Measurements from ENCODE around the gene LDB2. TPM values are rescaled to one million over a fixed set of nuclear protein-coding genes. Genes with fewer than 3 reads are reported as not detected.

Gene LDB2
- polyA plus RNA-seq, 3 donors: not detected

DNA sequence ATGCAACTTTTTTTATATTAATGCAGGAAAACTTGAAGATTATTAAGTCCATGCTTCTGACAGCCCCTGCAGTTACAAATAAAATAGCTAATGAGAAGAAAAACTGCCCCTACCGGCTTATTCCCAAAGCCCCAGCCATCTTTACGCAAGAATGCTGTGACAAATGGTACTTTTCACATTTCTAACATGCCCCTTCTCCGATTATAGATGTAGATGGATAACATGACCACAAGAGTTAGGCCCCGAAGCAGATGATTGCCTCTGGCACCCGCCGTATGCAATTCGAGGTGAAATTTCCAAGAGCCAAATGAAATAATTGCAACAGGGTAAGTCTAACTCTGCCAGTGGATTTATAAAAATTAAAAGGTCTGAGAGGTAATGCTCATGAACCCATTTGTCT is 352.8 kb downstream of the LDB2 start:
- H3K27ac Mint-ChIP-seq: no peak overlapping the region
- 100% methylated on average over 2 of the region's 7 CpGs for WGBS (ENCODE audit: insufficient coverage)
- Histone ChIP-seq H3K79me2 (ENCODE audit: insufficient read depth, low read length) (no peaks in the 10 kb centered on the region), H2AFZ (ENCODE audit: insufficient read depth, low read depth, low read length, poor library complexity, severe bottlenecking) (no peak overlapping the region), H3K4me2 (replicated peaks; ENCODE audit: extremely low read depth, low read length, poor library complexity, severe bottlenecking) (no peak overlapping the region), H3K36me3 (replicated peaks in 1 of 2; ENCODE audit: control insufficient read depth in 1 of 2, insufficient read depth in 2 of 2, low read length in 2 of 2) (no peaks in the 10 kb centered on the region), H3K9ac (ENCODE audit: insufficient read depth, low read length, poor library complexity, severe bottlenecking) (no peak overlapping the region), H4K20me1 (ENCODE audit: insufficient read depth, low read length) (no peaks in the 10 kb centered on the region), H3K27me3 (ENCODE audit: control insufficient read depth in 2 of 2, insufficient read depth in 2 of 2, low read length in 2 of 2) (no peaks in the 10 kb centered on the region), H3K27ac (ENCODE audit: low read depth in 1 of 2, low read length in 2 of 2) (no peak overlapping the region), H3K4me3 (replicated peaks in 1 of 3; ENCODE audit: low read depth in 2 of 3, low read length in 3 of 3) (no peak overlapping the region), H3K9me3 (replicated peaks in 1 of 2; ENCODE audit: control insufficient read depth in 1 of 2, insufficient read depth in 1 of 2, low read length in 2 of 2) (no peaks in the 10 kb centered on the region), H3K4me1 (ENCODE audit: control insufficient read depth in 1 of 2, insufficient read depth in 2 of 2, low read length in 2 of 2) (no peaks in the 10 kb centered on the region)
- peaks cover 0 to 8% (median 5%) of the 10 kb centered on the region in 7 donors for H3K9me3 Mint-ChIP-seq
- TF ChIP-seq, protein P1, sequence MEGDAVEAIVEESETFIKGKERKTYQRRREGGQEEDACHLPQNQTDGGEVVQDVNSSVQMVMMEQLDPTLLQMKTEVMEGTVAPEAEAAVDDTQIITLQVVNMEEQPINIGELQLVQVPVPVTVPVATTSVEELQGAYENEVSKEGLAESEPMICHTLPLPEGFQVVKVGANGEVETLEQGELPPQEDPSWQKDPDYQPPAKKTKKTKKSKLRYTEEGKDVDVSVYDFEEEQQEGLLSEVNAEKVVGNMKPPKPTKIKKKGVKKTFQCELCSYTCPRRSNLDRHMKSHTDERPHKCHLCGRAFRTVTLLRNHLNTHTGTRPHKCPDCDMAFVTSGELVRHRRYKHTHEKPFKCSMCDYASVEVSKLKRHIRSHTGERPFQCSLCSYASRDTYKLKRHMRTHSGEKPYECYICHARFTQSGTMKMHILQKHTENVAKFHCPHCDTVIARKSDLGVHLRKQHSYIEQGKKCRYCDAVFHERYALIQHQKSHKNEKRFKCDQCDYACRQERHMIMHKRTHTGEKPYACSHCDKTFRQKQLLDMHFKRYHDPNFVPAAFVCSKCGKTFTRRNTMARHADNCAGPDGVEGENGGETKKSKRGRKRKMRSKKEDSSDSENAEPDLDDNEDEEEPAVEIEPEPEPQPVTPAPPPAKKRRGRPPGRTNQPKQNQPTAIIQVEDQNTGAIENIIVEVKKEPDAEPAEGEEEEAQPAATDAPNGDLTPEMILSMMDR (IDR thresholded peaks at IDR 0.05): no peak
- no peak overlapping the region for H3K4me3 Mint-ChIP-seq
- H3K4me1 Mint-ChIP-seq: no peaks in the 10 kb centered on the region
- peaks cover 0 to 3% (median 0%) of the 10 kb centered on the region in 3 donors for H3K27me3 Mint-ChIP-seq (ENCODE audit: low read depth in 3 of 3)
- intact Hi-C loops (cut with micrococcal nuclease): no loop called here
- H3K36me3 Mint-ChIP-seq: no peaks in the 10 kb centered on the region
- no peak for DNase-seq

DNA sequence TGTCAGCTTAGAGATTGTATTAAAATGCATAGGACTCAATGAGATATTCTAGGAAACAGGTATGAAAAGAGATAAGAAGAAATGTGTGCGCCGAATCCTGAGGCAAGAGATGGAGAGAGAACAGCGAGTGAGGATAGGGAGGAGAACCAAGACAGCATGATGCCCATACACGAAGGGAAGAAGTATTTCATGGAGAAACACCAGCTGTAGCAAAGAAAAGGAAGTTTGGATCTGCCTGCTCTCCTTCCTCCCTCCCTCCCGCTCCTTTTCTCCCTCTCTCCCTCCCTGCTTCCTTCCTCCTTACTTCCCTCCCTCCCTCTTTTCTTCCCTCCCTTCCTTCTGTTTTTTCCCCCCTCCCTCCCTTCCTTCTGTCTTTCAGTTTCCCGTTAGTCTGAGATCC is 353.6 kb downstream of the LDB2 start:
- no peaks in the 10 kb centered on the region for H3K36me3 Mint-ChIP-seq
- H3K9me3 Mint-ChIP-seq: peaks cover 0 to 8% (median 5%) of the 10 kb centered on the region in 7 donors
- H3K4me1 ChIP-seq (ENCODE audit: control insufficient read depth in 1 of 2, insufficient read depth in 2 of 2, low read length in 2 of 2): no peaks in the 10 kb centered on the region
- H3K27ac ChIP-seq (ENCODE audit: low read depth in 1 of 2, low read length in 2 of 2): no peak overlapping the region
- WGBS (ENCODE audit: insufficient coverage): 82% methylated on average over 4 of the region's 6 CpGs
- no peaks in the 10 kb centered on the region for H3K9me3 ChIP-seq (replicated peaks in 1 of 2; ENCODE audit: control insufficient read depth in 1 of 2, insufficient read depth in 1 of 2, low read length in 2 of 2)
- no peak overlapping the region for H3K9ac ChIP-seq (ENCODE audit: insufficient read depth, low read length, poor library complexity, severe bottlenecking)
- H3K4me2 ChIP-seq (replicated peaks; ENCODE audit: extremely low read depth, low read length, poor library complexity, severe bottlenecking): no peak overlapping the region
- no peaks in the 10 kb centered on the region for H3K4me1 Mint-ChIP-seq
- H3K27ac Mint-ChIP-seq: no peak overlapping the region
- peaks cover 0 to 3% (median 0%) of the 10 kb centered on the region in 3 donors for H3K27me3 Mint-ChIP-seq (ENCODE audit: low read depth in 3 of 3)
- TF ChIP-seq, protein P1 (IDR thresholded peaks at IDR 0.05): no peak
- no peak overlapping the region for H3K4me3 Mint-ChIP-seq
- no peaks in the 10 kb centered on the region for H4K20me1 ChIP-seq (ENCODE audit: insufficient read depth, low read length)
- H3K4me3 ChIP-seq (replicated peaks in 1 of 3; ENCODE audit: low read depth in 2 of 3, low read length in 3 of 3): no peak overlapping the region
- no peaks in the 10 kb centered on the region for H3K79me2 ChIP-seq (ENCODE audit: insufficient read depth, low read length)
- H3K36me3 ChIP-seq (replicated peaks in 1 of 2; ENCODE audit: control insufficient read depth in 1 of 2, insufficient read depth in 2 of 2, low read length in 2 of 2): no peaks in the 10 kb centered on the region
- H3K27me3 ChIP-seq (ENCODE audit: control insufficient read depth in 2 of 2, insufficient read depth in 2 of 2, low read length in 2 of 2): no peaks in the 10 kb centered on the region
- no peak for DNase-seq
- intact Hi-C loops (cut with micrococcal nuclease): no loop called here
- no peak overlapping the region for H2AFZ ChIP-seq (ENCODE audit: insufficient read depth, low read depth, low read length, poor library complexity, severe bottlenecking)

Measured in CD14-positive monocyte (primary cell).